OCI-LY3 (cell line): Measurements from ENCODE around the gene CFAP46.

Source experiments
- EZH2phosphoT487 ChIP-seq: fragments of 200-600 bp; shearing (Covaris generic); IDR thresholded peaks from 2 replicates; pipeline ENCODE4 v1.6.1; 2018; ENCODE audit warnings: antibody characterized with exemption, mixed run types, low read depth
- TF ChIP-seq, protein P1 (sequence below): fragments of 200-600, 300-600 bp; sonication (generic); IDR thresholded peaks from 2 replicates; pipeline ENCODE4 v1.5.1; 2014; ENCODE audit warnings: antibody characterized with exemption, low read length, low read depth

DNA sequence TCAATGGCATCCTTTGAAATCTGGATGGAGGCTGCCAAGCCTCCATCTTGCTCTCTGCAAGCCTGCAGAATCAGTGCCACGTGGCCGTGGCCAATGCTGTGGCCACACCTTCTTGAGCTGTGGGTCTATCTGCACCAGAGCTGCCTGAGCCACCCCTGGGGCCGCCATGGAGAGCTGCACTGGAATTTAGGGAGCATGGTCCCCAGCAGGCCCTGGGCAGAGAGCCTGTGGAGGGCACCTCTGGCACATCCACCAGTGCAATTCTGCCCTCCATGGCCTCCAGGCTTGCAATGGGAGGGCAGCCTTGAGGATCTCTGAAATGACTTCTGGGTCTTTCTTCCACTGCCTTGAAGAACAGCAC is 100.8 kb downstream of the CFAP46 start:
- TF ChIP-seq, protein P1, sequence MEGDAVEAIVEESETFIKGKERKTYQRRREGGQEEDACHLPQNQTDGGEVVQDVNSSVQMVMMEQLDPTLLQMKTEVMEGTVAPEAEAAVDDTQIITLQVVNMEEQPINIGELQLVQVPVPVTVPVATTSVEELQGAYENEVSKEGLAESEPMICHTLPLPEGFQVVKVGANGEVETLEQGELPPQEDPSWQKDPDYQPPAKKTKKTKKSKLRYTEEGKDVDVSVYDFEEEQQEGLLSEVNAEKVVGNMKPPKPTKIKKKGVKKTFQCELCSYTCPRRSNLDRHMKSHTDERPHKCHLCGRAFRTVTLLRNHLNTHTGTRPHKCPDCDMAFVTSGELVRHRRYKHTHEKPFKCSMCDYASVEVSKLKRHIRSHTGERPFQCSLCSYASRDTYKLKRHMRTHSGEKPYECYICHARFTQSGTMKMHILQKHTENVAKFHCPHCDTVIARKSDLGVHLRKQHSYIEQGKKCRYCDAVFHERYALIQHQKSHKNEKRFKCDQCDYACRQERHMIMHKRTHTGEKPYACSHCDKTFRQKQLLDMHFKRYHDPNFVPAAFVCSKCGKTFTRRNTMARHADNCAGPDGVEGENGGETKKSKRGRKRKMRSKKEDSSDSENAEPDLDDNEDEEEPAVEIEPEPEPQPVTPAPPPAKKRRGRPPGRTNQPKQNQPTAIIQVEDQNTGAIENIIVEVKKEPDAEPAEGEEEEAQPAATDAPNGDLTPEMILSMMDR: no peak
- no peak for TF ChIP-seq EZH2phosphoT487
